OCI-LY7 (cell line): ENCODE results near the gene NTRK1. TPM values are rescaled to one million over a fixed set of nuclear protein-coding genes. Genes with fewer than 3 reads are reported as not detected.

Experiments used
- BruUV-seq: library from RNA; stranded (reverse); fragments of 400-500 nt; replicated peaks from 2 replicates; lab custom pipeline; 2021; lab: Mats Ljungman, UMichigan
- CTCF ChIA-PET: fragments of 300-600 bp; sonication (Branson Sonifier 250); formaldehyde crosslinking; loops from one replicate; lab custom pipeline; 2022; ENCODE audit warnings: antibody characterized with exemption; ENCODE audit not compliant: unreplicated experiment; lab: Charles Lee
- POLR2A ChIA-PET: fragments of 300-600 bp; sonication (Branson Sonifier 250); formaldehyde crosslinking; loops from one replicate; lab custom pipeline; 2022; ENCODE audit warnings: antibody characterized with exemption; lab: Charles Lee
- DNase-seq: peaks from one replicate; pipeline ENCODE4 v3.0.0-alpha.2; 2015; ENCODE audit warnings: low spot score
- H2AFZ ChIP-seq: fragments of 200-600 bp; sonication (generic), shearing (Covaris generic); 2 replicates; pipeline ENCODE4 v1.6.1; 2014; ENCODE audit warnings: mild to moderate bottlenecking, antibody characterized with exemption, low read length, moderate library complexity
- H3K27ac ChIP-seq: fragments of 200-600 bp; sonication (generic); 2 replicates; pipeline ENCODE4 v1.5.1; 2014; ENCODE audit warnings: mixed run types, low read depth, mild to moderate bottlenecking, moderate library complexity, low read length, inconsistent platforms; ENCODE audit not compliant: poor library complexity, severe bottlenecking
- H3K36me3 ChIP-seq: fragments of 200-600 bp; sonication (generic); 2 replicates; pipeline ENCODE4 v1.6.1; 2014; ENCODE audit warnings: mild to moderate bottlenecking, antibody characterized with exemption, low read length, moderate library complexity, mixed read lengths; ENCODE audit not compliant: insufficient read depth
- H3K4me1 ChIP-seq: fragments of 200-600 bp; sonication (generic); 2 replicates; pipeline ENCODE4 v1.5.1; 2014; ENCODE audit warnings: mild to moderate bottlenecking, low read length; ENCODE audit not compliant: insufficient read depth, poor library complexity, severe bottlenecking
- H3K4me2 ChIP-seq: fragments of 200-600 bp; sonication (generic); 2 replicates; pipeline ENCODE4 v1.6.1; 2014; ENCODE audit warnings: mild to moderate bottlenecking, low read length
- H3K4me3 ChIP-seq: fragments of 200-600 bp; sonication (generic); 2 replicates; pipeline ENCODE4 v1.5.1; 2014; ENCODE audit warnings: mild to moderate bottlenecking, low read depth, low read length; ENCODE audit not compliant: poor library complexity, severe bottlenecking
- H3K79me2 ChIP-seq: fragments of 200-600 bp; sonication (generic); 2 replicates; pipeline ENCODE4 v1.6.1; 2016; ENCODE audit warnings: low read depth, mild to moderate bottlenecking, low read length, moderate library complexity, mixed read lengths; ENCODE audit not compliant: insufficient read depth
- H3K9me2 ChIP-seq: fragments of 200-600 bp; sonication (generic); 2 replicates; pipeline ENCODE4 v1.6.1; 2016; ENCODE audit warnings: mild to moderate bottlenecking, low read length, mixed read lengths; ENCODE audit not compliant: insufficient read depth
- H3K9me3 ChIP-seq: fragments of 200-600 bp; sonication (generic); 2 replicates; pipeline ENCODE4 v1.6.1; 2014; ENCODE audit warnings: mild to moderate bottlenecking, mixed run types, low read length, mixed read lengths
- H4K20me1 ChIP-seq: fragments of 200-600 bp; sonication (generic); 2 replicates; pipeline ENCODE4 v1.6.1; 2014; ENCODE audit warnings: mild to moderate bottlenecking, antibody characterized with exemption, low read length, moderate library complexity, mixed read lengths; ENCODE audit not compliant: insufficient read depth
- EZH2phosphoT487 ChIP-seq: fragments of 200-600 bp; sonication (generic); IDR thresholded peaks from 2 replicates; pipeline ENCODE4 v1.6.1; 2018; ENCODE audit warnings: low read depth, borderline replicate concordance, mild to moderate bottlenecking, mixed run types, antibody characterized with exemption, low read length, moderate library complexity, mixed read lengths
- intact Hi-C: fragments of 100-400 bp; cut with micrococcal nuclease; formaldehyde crosslinking; loops from one replicate; pipeline ENCODE4 v1.10.0; 2022; ENCODE audit not compliant: unreplicated experiment
- total RNA-seq, 2 experiments: library from RNA; depleted of rRNA in 1 of 2; stranded (reverse); fragments of >200 nt in 1 of 2; shearing (Covaris generic) in 1 of 2; gene quantifications; 2 replicates each; pipeline ENCODE4 v1.2.3, GENCODE V29; 2014 to 2022
- TF ChIP-seq, protein P1 (sequence below): fragments of 200-600 bp; sonication (generic); conservative IDR thresholded peaks from 2 replicates; pipeline ENCODE4 v1.5.1; 2014; ENCODE audit warnings: mild to moderate bottlenecking, antibody characterized with exemption, low read length, moderate library complexity, mixed read lengths

Gene NTRK1
- total RNA-seq, 2 experiments from 2014 or later: not detected

DNA sequence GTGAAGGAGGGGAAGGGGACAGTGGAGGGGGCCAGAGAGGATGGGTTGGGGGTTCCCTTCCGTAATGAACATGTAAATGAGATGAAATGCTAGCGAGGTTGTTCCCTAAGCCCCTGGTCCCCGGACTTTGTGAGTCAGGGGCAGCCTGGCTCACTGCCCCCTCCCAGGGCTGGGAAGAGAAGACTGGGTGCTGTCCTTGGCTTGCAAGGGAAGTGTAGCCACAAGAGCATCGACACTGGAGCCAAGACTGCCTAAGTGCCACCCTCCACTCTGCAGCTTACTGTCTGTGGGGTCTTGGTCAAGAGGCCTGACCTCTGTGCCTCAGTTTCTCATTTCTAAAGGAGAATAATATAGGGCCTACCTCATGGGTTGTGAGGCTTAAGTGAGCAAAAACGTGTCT lies 33.3 kb downstream of the NTRK1 start:
- no TSS peak for BruUV-seq
- ChIA-PET CTCF (no interaction called here), POLR2A (no interaction called here)
- no peak for DNase-seq
- Histone ChIP-seq H3K4me1 (no peaks in the 10 kb centered on the region), H3K9me2 (no peaks in the 10 kb centered on the region), H4K20me1 (no peaks in the 10 kb centered on the region), H3K4me3 (no peak overlapping the region), H3K79me2 (no peaks in the 10 kb centered on the region), H3K27ac (no peak overlapping the region), H3K36me3 (no peaks in the 10 kb centered on the region), H3K9me3 (no peaks in the 10 kb centered on the region), H3K4me2 (no peak overlapping the region), H2AFZ (no peak overlapping the region)
- TF ChIP-seq EZH2phosphoT487: no peak
- TF ChIP-seq, protein P1, sequence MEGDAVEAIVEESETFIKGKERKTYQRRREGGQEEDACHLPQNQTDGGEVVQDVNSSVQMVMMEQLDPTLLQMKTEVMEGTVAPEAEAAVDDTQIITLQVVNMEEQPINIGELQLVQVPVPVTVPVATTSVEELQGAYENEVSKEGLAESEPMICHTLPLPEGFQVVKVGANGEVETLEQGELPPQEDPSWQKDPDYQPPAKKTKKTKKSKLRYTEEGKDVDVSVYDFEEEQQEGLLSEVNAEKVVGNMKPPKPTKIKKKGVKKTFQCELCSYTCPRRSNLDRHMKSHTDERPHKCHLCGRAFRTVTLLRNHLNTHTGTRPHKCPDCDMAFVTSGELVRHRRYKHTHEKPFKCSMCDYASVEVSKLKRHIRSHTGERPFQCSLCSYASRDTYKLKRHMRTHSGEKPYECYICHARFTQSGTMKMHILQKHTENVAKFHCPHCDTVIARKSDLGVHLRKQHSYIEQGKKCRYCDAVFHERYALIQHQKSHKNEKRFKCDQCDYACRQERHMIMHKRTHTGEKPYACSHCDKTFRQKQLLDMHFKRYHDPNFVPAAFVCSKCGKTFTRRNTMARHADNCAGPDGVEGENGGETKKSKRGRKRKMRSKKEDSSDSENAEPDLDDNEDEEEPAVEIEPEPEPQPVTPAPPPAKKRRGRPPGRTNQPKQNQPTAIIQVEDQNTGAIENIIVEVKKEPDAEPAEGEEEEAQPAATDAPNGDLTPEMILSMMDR: no peak
- intact Hi-C loops: no loop called here

DNA sequence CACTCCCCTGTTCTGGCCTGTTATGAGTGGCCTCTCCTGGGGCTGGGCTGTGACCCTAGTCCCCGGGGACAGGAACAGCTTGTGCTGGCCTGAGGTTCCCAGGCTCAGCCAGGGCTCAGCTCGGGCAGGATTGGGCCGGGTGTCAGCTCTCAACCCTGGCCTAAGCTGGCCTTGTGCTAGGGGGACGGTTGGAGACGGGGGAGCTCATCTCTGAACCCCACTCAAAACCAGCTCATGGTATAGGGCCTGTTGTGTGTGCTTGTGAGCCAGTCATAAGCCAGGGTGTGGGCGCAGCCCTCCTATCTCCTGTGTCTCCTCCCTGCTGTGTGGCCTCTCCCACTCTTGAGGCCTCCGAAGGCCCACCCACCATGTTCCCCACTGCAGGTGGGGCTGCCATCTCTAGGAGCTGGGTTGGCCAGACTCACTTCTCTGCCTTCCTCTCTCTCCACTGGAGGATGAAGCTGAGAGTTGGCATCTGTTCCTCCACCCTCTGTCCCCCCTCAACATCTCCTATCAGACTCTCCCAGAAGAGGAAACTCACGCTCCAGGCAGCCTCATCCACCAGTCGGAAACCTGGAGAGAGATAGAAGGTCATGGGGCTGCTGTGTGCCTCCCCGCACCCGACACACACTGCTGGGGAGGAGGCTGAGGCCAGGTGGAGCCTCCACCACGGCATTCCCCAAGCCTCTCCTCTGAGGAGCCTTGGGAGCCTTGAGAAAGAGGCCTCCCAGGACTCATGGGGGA lies 34.2 kb downstream of the NTRK1 start:
- DNase-seq: no peak
- ChIA-PET CTCF (no interaction called here), POLR2A (no interaction called here)
- intact Hi-C loops: no loop called here
- no peak overlapping the region for H3K27ac ChIP-seq
- no peaks in the 10 kb centered on the region for H3K79me2 ChIP-seq
- H3K4me1 ChIP-seq: no peaks in the 10 kb centered on the region
- TF ChIP-seq EZH2phosphoT487: no peak
- TF ChIP-seq, protein P1: no peak
- H3K4me2 ChIP-seq: no peak overlapping the region
- no peaks in the 10 kb centered on the region for H3K9me3 ChIP-seq
- H3K9me2 ChIP-seq: no peaks in the 10 kb centered on the region
- no peaks in the 10 kb centered on the region for H3K36me3 ChIP-seq
- no peaks in the 10 kb centered on the region for H4K20me1 ChIP-seq
- no peak overlapping the region for H2AFZ ChIP-seq
- H3K4me3 ChIP-seq: no peak overlapping the region
- no TSS peak for BruUV-seq

DNA sequence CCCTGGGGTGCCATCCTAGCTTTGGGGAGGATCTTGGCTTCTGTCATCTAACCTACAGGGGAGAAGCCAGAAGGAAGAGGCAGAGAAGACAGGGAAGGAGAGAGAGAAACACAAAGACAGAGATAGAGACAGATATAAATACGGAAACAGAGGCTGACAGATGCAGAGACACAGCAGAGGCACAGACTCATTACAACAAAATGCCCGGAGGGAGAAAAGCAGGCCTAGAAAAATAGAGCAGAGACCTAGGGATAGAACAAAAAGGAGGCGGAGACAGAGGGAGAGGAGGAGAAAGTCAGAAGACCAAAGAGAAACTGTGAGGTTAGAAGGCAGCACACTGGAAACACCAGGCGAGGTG lies 34.8 kb downstream of the NTRK1 start:
- H3K9me2 ChIP-seq: no peaks in the 10 kb centered on the region
- H2AFZ ChIP-seq: no peak overlapping the region
- H3K4me3 ChIP-seq: no peak overlapping the region
- H3K27ac ChIP-seq: no peak overlapping the region
- no peak for TF ChIP-seq EZH2phosphoT487
- TF ChIP-seq, protein P1: no peak
- H3K36me3 ChIP-seq: no peaks in the 10 kb centered on the region
- no peaks in the 10 kb centered on the region for H3K79me2 ChIP-seq
- ChIA-PET POLR2A (no interaction called here), CTCF (no interaction called here)
- no peaks in the 10 kb centered on the region for H4K20me1 ChIP-seq
- no peaks in the 10 kb centered on the region for H3K9me3 ChIP-seq
- BruUV-seq: no TSS peak
- no peak for DNase-seq
- H3K4me2 ChIP-seq: no peak overlapping the region
- H3K4me1 ChIP-seq: no peaks in the 10 kb centered on the region
- intact Hi-C loops: no loop called here
